ENCODE results near the gene FRAS1.

DNA sequence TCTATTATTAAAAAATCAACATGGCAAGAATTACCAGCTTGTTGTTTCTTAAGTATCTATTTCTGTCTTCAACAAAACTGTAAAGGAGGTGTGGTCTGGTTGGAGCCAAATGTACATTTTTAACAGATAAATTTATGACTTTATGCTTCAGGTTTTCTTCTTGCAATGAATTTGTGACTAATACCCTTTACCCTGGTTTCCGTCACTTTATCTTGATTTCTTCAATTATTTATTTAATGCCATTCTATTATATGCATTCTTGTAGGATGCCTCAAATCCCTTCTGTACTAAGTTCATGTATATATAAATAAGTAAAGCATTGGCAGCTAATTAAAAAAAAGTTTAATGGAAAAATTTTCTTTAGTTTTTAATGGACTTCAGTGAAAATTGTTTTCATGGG, 453.0 kb downstream of the FRAS1 start:
- TF ChIP-seq, protein P1, sequence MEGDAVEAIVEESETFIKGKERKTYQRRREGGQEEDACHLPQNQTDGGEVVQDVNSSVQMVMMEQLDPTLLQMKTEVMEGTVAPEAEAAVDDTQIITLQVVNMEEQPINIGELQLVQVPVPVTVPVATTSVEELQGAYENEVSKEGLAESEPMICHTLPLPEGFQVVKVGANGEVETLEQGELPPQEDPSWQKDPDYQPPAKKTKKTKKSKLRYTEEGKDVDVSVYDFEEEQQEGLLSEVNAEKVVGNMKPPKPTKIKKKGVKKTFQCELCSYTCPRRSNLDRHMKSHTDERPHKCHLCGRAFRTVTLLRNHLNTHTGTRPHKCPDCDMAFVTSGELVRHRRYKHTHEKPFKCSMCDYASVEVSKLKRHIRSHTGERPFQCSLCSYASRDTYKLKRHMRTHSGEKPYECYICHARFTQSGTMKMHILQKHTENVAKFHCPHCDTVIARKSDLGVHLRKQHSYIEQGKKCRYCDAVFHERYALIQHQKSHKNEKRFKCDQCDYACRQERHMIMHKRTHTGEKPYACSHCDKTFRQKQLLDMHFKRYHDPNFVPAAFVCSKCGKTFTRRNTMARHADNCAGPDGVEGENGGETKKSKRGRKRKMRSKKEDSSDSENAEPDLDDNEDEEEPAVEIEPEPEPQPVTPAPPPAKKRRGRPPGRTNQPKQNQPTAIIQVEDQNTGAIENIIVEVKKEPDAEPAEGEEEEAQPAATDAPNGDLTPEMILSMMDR (IDR thresholded peaks at IDR 0.05), result no peak
- TF ChIP-seq POLR2A (IDR thresholded peaks at IDR 0.05), result no peak
- no peak for TF ChIP-seq EP300 (IDR thresholded peaks at IDR 0.05)
